SIG-M5 (cell line): Measurements from ENCODE around the gene TMEM87B.
"Not testable (repeated sequence)": the region's sequence is repeated elsewhere in the genome, so short reads cannot be mapped to it uniquely, and the experiment has no call there.

ENCODE experiments used
- DNase-seq: peaks from one replicate; lab custom pipeline; 2025; lab: John Stamatoyannopoulos, UW

TMEM87B gene

DNA sequence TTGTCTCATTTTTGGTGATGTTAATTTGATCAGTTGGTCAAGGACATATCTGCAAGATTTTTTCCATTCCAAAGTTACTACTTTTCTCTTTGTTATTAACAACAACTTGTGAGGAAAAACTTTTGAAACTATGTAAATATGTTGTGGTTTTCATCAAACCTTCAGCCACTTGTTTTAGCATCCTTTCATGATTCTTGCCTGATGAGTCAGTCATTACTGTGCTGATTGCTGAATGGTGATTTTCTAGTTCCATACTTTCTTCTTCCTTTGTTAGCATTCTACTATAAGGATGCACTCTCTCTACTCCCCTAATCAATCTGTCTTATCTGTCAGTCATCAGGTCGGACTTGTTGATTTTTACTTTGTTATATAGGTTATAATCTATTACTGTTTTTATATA is 10.9 kb downstream of the TMEM87B start:
- DNase-seq, result no peak

DNA sequence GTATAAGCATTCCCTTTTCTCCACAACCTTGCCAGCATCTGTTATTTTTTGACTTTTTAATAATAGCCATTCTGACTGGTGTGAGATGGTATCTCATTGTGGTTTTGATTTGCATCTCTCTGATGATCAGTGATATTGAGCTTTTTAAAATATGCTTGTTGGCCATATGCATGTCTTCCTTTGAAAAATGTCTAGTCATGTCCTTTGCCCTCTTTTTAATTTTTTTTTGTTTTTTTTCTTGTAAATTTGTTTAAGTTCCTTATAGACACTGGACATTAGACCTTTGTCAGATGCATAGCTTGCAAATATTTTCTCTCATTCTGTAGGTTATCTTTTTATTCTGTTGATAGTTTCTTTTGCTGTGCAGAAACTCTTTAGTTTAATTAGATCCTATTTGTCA is 14.7 kb downstream of the TMEM87B start:
- DNase-seq, result not testable (repeated sequence)

DNA sequence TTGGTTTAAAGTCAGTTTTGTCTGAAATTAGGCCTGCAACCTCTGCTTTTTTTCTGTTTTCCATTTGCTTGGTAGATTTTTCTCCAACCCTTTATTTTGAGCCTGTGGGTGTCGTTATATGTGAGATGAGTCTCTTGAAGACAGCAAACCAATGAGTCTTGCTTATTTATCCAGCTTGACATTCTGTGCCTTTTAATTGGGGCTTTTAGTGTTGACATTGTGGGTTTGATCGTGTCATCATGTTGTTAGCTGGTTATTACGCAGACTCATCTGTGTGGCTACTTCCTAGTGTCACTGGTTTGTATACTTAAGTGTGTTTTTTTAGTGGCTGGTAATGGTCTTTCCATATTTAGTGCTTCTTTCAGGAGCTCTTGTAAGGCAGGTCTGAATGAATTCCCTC is 18.8 kb downstream of the TMEM87B start:
- no peak for DNase-seq

DNA sequence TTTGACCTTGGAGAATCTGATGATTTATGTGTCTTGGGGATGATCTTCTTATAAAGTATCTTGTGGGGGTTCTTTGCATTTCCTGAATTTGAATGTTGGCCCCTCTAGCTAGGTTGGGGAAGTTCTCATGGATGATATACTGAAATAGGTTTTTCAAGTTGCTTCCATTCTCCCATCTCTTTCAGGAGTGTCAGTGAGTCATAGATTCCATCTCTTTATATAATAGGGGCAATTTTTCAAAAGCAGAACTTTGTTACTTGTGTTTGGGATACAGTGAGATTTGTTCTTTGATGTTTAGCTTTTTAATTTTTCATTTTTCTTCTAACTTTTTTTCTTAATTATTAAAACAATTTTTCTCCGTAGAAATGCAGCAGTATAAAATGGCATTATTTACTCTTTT is 19.4 kb downstream of the TMEM87B start:
- DNase-seq, result no peak

DNA sequence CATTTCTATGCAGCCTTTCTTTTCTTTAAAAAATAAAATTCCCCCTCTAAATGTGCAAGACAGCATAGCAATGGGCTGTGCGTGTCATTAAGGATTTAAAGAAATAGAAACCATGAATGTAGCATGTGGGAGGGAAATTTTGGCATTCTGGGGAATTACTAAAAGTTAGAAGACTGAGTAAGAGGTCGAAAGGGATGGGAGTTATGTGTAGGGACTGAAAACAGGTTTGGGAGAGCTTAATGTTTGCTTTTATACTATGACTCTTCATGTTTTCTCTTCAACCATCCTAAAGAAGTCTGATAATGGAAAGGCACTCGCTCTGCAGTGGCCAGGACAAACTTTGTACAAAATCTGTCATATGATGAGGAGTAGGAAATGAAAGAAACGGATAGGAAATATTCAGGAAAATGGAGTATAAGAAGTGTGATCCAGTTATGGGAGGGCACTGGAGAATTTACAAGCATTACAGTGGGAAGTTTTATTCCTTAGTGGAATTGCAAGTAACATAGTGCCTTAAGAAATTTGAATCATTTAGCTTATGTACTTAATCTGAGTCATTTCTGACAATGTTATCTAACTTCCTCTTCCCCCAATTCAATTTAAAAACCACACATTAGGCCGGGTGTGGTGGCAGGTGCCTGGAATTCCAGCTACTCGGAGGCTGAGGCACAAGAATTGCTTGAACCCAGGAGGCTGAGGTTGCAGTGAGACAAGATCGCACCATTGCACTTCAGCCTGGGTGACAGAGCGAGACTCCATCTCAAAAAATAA is 20.6 kb downstream of the TMEM87B start:
- no peak for DNase-seq

DNA sequence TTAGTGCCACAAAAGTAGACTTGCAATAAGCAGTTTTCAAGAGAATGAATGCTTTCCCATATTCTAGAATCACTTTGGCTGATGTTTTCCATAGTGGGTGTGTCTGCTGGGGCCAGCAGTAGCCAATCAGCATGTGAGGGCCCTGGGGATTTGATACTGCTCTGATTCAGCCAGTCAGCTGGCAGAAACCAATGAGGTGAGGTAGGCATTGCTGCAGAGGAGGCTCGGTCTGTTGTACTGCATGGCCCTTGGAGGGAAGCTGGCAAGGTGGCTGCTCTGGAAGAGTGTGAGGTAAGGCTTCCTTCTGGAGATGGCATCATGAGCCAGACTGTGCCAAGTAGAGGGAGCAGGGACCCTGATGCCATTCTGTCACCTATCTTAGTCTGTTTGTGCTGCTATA is 22.7 kb downstream of the TMEM87B start:
- DNase-seq, result no peak

DNA sequence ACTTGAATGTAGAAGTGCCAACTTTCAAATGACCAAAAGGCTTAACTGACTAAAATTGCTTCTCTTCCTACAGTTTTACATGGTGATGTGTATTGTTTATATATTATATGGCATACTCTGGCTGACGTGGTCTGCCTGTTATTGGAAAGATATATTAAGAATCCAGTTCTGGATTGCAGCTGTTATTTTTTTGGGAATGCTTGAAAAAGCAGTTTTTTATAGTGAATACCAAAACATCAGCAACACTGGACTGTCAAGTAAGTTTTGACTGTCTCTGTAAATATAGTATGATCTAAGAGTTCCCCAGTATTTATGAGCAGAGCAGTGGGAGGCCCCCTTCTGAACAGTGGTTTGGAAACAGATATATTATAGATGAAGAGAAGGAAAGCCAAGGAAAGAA is 26.2 kb downstream of the TMEM87B start:
- DNase-seq, result no peak

DNA sequence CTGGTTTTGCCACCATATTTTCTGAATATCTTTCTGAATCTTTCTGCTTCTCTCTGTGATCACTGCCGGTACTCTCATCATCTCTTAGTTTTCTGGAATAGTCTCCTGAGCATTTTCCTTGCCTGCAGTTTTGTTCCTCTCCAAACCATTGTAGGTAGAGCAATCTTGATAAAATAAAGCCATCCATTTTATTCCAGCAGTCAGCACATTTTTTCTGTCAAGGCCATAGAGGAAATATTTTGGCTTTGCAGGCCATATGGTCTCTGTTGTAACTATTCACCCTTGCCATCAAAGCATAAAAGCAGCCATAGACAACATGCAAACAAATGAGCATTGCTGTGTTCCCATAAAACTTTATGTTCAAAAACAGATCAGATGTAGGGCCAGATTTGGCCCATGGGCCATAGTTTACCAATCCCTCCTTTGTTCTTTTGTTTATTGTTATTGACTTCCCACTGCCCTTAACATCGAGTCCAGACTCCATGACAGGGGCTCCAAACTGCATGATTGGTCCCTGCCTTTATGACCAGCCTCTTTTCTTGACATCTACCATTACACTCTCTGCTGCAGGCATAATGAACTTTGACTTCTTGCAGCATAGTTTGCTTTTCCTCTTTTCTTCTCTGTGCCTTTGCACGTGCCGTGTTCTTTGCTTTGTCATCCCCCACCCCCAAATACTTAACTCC is 29.8 kb downstream of the TMEM87B start:
- no peak for DNase-seq

DNA sequence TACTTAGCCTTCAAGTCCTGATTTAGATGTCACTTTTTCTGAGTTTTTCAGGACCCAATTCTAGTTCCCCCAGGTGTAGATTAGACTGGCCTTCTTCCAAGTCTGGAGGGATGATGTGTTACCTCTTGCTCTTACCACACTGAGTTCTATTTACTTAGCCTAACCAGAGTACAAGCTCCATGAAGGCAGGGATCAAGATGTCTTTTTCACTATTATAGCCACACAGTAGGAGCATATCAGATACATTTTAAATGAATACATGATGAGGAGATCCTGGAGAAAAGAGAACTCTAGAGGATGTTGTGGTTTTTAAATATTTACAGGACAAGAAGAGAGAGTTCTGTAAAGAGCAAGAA is 30.3 kb downstream of the TMEM87B start:
- no peak for DNase-seq

DNA sequence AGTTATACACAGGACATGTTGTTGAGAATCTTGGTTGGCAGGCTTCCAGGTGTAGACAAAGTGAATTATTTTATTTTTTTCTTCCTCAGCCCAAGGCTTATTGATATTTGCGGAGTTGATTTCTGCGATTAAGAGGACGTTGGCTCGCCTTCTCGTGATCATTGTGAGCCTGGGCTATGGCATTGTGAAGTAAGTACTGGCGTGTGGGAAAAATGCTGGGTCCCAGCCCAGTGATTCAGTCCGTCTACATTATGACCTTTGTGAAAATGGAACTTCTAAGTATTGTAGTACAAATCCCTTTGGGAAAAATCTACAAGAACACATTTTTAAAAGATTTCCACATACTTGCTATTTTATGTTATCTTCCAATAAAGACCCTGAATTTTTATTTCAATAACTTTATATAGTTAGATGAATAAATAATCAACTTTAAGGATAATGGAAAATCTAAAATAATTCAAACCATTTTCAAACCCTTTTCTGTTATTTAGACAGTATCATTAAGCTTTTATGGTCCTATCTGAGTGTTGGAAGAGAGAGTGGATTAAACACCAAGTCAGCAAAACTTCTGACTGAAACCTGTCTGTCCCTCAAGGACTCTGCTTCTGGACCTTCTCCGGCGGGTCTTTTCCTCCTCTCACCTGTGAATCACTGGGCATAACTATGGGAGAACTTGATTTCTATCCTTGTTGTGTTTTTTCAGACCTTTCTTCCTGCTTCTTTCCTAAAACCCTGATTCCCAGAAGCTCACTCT is 31.0 kb downstream of the TMEM87B start:
- no peak for DNase-seq

DNA sequence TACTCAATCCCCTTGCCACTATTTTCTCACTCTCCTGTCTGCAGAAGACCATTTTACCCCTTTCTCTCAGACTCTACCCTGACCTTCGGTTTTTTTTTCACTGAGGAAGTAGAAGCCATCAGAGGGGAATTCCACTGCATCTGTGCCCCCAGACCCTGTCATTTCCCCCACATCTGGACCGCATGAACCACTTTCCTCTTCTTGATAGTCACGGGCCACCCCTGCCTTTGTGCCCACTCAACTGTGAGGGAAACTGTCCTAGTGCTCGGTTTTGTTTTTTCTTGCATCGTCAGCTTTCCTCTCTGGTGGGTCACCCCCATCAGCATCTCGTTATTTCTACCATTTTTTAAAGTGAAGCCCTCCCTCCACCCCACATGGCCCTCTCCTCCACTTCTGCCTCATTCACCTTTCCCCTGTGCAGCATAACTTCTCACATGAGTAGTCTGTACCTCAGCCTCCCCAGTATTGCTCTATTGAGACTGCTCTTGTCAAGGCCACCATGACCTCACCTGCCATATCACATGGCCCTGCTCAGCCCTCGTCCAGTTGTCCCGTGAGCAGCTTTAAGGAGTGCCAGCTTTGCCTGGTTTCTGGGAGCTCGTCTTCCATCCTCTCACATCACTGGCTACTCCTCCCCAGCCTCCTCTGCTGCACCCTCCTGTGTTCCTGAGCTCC is 32.4 kb downstream of the TMEM87B start:
- DNase-seq, result no peak

DNA sequence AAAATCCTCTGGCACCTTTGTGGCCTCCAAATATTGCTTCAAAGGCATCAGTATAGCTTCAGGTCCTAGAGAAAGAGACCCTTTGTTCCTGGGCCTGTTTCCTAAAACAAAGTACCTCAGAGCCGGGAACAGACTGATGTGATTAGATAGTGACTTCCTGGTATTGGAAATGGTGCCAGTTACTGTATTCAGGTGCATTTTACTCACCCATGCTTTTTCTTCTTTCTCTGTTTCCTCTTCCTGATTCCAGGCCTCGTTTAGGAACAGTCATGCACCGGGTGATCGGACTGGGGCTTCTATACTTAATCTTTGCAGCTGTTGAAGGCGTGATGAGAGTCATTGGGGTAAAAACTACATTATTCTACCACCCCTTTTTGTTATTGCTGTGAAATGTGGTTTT is 34.3 kb downstream of the TMEM87B start:
- no peak for DNase-seq

DNA sequence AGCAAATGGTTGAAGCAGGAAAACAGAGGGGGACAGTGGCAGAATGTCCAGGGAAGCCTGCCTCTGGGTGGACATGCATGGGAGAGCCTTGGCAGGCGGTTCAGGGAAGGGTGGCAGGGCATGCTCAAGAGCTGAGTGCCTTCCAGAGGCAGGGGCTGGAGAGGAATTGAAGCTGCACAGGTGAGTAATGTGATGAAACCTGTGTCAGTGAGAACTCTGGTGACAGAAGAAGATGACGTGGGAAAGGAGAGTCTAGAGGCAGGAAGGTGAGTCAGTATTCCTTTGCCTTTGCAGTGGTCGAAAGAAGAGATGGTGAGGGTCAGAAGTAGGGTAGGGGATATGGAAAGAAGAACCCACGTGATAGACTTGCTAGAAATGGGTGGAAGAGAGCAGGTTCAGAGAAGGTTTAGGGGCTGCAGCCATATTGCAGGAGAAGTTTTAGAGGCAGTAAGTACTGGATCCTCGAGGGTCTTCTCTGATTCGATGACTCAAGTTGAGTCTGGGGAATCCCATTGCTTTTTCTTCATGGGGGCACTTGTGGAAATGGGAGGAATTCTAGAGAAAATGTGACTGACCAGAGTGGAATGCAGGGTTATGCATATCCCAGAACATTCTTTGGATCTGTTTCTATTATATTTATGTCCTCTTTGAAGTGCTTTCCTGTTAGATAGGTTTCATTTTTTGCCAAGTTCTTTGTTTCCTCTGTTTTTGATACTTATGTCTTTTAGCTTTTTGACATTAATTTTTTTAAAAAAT is 37.4 kb downstream of the TMEM87B start:
- DNase-seq, result no peak

DNA sequence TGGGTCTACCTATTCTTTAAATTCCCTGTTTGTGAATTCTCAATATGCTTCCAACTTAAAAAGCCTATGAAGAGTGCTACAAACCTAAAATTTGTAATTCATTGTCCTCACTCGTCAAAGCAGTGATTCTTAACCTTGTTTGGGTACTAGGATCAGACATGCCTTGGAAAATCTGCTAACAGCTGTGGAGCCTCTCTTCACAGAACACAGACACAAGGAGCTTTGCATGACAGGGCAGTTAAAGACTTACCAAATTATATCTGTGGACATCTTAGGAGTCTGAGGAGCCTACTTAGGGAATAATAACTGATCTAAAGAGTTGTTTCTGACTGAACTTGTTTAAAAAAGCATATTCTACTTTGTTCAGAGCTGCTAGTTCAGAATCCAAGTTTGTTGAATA is 38.1 kb downstream of the TMEM87B start:
- DNase-seq, result no peak

DNA sequence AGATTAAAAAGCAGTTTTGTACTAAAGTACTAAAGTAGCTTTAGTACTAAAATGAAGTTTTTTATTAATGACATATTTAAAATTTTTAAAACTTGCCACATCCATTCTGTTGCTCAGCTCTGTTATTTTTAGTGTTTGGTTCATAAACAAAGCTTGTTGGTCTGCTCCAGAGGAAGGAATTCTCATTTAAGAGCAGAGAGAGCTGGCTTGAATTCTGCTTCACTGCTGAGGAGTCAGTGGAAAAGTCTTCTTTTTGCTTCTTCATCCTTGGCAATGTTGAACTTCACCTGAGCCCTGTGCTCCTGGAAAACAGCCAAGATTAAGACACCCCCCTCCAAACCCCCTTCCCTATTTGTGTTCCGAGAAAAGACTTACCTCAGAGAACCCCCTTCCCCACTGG is 40.6 kb downstream of the TMEM87B start:
- DNase-seq, result no peak

DNA sequence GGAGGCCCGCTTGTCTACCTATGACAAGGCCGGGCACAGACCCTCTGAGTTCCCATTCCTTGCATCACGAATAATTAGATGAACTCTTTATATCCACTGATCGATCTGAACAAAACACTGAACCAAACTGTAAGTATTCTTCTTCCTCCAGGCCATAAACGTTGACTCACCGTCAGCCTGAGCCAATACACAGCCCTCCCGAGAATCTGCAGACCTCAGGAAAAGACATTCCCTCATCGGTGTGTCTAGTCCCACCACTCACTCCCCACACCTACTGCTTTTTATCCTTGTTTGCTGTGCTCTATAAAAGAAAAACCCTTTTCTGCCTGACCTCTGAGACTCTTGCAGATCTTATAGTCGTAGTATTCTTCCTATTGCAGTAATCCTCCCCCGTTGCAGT is 41.0 kb downstream of the TMEM87B start:
- DNase-seq, result no peak

DNA sequence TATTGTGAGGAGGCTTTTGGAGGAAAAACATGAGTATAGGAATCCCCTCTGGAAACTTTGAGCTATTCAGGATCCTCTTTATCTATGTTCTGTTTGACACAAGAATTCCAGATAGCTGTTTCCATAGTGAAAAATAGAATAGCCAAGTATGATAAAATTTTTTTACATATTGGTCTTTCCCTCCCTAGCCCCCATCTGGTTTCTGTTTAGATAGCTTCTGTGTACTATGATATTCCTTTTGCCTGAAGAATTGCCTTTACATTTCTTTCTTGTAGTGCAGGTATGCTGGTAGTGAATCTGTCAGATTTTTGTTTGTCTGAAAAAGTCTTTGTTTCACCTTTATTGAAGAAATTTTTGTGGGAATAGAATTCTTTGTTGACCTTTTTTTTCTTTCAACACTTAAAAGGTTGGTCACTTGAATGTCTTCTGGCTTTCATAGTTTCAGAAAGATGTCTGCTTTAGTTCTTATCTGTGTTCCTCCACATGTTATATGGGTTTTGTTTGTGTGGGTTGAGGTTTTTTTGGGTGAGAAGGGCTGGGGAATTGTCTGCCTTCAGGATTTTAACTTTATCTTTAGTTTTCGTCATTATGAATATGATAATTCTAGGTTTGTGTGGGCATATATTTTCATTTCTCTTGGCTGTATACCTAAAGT is 53.2 kb downstream of the TMEM87B start:
- no peak for DNase-seq

DNA sequence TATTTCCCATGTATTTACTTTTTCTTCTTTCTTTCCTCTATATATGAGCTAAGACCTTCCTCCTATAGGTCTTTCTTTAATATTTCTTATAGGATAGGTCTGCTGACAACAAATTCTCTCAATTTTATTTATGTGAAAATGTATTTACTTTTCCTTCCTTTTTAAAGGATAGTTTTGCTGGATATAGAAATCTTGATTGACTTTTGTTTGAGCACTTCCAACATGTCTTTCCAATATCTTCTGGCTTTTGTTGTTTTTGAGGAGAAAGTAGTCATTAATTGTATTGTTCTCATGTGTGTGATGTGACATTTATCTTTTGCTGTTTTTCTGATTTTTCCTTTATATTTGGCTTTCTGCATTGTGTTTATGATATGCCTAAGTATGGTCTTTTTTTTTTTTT is 54.2 kb downstream of the TMEM87B start:
- DNase-seq, result no peak

DNA sequence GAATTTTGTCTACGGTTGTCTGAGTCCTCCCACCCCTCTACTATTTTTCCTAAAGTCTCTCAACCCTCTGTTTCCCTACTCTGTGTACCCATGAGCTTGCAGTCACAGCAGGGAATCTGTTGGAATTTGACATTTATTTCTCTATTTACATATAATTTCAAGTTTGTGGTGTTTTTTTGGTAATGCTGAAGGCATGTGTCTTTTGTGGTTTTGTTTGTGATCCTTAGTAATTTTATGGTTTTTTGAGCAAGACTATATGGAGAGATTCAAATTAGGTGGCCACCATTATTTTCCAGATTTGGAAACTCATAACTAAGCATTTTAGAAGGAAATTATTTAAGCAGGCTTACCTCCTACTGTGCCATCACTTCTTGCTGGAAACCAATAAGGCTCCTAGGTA is 55.9 kb downstream of the TMEM87B start:
- no peak for DNase-seq

DNA sequence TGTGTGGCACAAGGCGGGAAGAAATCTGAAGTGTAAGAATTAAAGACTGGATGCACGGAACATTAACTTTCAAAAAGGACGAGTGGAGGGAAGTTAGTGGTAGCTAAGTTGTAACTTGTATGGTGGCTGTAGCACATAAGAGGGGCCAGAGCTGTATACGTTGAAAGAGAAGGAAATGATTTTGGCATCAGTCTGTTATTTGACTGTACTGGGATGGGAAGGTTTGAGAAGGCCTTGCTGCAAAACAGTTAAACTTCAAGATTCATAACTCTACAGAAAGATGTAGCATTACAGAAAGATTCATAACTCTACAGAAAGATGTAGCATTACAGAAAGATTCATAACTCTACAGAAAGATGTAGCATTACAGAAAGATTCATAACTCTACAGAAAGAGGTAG is 58.3 kb downstream of the TMEM87B start:
- not testable (repeated sequence) for DNase-seq

DNA sequence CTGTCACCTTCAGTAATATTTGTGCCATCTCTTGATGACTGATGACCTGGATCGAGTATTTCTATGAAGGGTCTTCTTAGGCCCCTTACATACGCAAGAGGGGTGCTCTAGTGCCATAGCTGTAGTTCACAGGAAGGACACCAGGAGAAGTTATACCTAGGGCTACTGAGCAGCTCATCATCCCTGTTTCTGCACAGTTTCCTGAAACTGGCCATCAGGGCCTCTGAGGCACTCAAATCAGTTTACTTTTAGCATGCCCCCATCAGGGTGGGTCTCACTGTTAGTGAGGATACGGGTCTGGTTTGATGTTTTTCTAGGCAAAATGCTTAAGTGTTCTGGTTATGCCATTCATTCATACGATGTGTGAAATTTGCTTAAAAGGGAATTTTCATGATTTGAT is 63.1 kb downstream of the TMEM87B start:
- no peak for DNase-seq
